CD4-positive, alpha-beta T cell treated with Interleukin-4 for 4 hours (primary cell): ENCODE measurements around the gene KLRG1.

Experiments used
- DNase-seq: peaks from one replicate; pipeline ENCODE4 v3.0.0-alpha.2; 2020

KLRG1 gene

DNA sequence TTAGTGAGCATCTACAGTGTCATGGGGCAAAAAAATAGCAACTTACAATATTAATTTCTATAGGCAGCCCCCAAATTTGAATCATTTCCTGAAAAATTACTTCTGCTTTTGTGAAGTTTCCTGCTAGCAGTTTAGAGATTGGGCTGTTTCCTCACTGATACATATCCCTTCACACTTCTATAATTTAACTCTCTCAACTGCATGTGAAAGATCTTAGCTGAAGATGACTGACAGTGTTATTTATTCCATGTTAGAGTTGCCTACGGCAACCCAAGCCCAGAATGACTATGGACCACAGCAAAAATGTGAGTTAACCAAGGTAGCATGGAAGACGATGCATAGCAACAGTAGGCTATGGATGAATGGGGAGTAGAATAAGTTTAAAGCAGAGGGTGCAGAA lies at the start of gene KLRG1:
Gene KLRG1 (plus strand): TSS at position 134 of the 400 bp plus-strand sequence. CDS start 90 bp downstream, at position 224.
- DNase-seq, result peak; percentile 73

DNA sequence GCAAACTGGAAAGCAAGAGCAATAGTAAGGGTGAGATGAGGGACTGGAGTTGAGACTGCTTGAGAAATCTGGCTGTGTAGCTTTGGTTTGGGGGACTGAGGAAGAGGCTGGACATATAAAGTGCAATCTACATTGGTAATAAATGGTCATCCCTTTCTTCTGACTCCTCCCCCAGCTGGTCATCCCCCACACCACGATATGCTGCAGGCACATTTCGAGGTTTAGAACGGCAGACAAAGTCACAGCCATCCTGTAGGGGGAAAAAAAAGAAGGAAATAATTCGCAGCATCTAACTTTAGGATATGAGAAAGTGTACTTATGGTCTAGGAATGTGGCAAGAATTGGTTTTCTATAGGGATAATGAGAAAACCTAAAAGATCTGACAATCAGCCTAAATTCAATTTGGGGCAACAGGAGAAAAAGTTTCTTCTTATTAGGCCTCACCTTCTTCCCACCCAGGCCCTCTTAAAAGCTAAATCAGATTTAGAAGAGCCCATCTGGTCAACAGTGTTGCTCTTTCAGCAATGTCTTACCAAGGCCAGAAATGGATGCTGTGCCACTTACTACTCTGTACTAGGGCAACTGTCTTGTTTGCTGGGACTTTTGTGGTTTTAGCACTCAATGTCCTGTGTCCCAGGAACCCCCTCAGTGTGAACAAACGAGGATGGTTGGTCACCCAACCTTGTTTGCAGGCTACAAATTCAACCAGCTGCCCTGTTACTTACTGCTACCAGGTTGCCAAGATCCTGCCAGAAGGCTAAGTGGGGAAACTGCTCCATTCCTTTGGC lies 47.5 kb upstream of the KLRG1 start:
- DNase-seq, result no peak

DNA sequence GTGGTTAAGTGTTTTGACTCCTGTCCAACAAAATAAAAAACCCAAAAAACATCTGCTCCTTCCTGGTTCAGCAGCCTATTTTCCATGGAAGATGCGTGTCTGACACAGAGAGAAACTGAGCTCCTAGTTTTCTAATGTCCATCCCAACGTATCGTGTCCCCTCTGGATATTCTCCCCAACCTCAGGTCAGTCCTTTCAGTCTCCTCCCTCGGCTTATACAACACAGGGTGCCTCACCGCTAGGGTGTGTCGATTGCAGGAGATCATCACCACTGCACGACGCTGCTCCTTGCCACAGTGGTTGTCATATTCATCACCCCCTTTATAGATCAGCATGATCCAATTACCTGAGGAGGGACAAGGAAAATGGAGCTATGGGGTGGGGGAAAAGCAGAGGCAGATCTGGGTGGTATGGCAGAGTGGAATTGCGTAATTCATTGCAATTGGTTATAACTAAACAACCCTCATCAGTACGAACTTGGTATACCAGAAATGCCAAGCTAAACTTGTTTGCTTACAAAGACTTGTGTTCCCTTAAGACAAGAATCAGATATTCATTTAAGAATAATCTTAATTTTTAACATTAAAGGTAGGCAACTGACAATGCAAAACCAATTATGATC lies 45.7 kb upstream of the KLRG1 start:
- no peak for DNase-seq

DNA sequence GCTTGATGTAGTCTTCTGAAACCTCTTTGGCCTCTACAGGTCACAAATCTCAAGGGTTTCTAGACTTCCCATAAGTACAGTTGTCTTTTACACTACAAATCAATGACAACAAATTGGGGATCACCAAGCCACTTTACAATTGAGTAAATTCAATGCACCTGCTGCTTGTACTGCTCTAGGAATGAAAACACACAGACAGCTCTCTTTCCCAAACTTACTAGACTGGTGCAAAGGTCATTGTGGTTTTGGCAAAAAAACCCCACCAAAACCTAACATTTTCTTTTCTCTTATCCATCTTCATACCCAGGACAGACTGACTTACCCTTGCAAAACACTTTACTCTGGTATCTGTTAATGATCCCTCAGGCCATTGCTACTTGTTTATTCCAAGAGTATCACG lies 42.6 kb upstream of the KLRG1 start:
- DNase-seq, result no peak

DNA sequence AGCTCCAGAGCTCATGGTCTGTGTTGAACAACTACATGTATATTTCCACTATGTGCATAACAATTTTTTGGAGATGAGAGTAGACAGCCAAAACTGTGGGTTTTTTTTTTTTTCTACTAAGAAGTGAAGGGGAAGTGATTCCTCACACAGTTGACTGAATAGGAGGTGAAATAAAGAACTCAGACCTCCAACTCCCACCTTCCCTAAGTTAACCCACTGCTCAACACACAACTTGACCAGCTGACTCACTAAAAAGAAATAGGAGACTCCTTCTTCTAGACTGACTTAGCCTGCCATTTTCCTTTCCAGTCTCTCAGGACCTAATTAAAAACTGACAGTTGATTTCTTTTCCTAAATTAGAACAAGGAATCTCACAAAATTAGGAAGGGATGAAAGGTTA lies 41.6 kb upstream of the KLRG1 start:
- no peak for DNase-seq

DNA sequence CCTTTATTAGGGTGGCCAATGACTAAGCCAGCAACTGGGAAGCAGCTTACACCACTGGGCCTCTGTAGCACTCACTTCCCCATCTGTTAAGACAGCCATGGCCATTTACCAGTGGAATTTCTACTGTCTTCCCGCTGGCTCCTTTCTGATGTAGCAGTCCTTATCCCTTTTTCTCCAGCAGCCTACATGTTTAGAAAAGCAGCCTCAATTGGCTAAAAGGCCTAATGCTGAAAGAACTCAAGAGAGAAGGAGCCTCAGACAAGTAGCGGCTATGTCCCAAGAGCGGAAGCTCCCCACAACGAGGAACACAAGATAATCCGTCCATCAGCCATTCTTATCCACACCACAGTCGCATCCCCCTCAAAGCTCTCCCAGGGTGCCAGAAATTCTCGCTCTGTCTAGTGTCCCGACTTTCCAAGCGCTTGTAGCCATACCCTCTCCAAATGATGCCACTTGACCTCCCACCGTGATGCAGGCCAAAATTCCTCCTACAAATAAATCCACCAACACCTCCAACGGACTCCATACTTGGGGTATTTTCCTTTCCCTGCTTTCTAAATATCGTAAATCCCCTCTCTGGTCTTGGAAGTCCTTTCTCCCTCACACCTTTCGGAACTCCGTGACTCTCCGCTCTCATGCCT lies 40.5 kb upstream of the KLRG1 start:
- no peak for DNase-seq

DNA sequence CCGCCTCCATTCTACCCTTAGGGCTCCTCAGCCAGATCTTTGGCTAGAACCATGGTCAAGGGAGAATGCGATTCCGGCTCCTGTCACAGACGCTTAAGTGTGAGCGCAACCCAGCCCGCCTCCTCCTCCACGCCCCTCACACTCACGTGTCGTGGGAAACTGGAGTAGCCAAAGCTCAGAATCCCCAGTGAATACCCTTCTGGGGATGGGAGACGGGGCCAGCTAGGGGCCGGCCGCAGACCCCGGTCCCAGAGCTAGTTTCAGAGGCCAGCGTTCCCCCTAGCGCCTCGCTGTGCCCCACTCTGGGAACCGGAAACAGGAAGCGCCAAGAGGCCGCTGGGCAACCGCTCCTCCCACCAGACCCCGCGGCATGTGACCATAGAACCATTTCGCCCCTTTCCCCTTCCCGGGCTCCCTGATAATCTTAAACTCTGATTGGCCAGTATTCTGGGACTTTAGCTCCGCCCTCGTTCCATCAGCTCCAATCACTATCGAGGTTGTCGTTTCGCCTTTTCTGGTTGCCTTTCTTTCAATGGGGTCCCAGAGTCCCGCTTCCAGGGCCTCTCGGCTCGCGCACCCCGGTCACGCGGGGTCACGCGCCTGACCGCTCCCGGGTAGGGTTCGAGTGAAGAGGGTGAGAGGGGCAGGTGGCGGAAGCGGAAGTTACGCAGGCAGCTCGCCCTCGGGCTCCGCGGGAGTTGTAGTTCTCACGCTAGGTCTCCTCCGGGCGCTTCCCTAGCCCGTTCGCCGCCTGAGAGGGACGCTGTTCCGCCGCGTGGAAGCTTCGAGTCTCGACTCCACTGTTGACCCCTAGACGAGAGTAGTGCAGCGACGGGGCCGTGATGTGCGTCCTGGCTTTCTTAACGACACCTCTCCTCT lies 39.8 kb upstream of the KLRG1 start, which contains the start of gene M6PR:
Gene M6PR (minus strand): TSS at position 304 of the 879 bp plus-strand sequence. CDS start 3,241 bp downstream, outside the sequence.
- peak; percentile 91 for DNase-seq

DNA sequence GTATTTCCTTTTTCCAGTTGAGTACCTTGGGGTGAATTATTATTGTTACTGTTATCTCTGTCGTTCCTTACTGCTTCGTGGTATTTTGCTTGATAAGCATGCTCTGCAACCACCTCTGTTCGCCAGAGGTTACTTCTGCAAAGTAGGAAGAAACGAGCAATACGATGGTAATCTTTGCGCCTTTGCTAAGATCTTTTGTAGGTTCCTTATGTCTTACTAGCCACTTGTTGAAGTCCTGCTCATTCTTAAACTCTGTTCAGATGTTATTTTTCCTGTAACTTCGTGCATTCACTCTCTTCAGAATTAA lies 39.2 kb upstream of the KLRG1 start:
- no peak for DNase-seq

DNA sequence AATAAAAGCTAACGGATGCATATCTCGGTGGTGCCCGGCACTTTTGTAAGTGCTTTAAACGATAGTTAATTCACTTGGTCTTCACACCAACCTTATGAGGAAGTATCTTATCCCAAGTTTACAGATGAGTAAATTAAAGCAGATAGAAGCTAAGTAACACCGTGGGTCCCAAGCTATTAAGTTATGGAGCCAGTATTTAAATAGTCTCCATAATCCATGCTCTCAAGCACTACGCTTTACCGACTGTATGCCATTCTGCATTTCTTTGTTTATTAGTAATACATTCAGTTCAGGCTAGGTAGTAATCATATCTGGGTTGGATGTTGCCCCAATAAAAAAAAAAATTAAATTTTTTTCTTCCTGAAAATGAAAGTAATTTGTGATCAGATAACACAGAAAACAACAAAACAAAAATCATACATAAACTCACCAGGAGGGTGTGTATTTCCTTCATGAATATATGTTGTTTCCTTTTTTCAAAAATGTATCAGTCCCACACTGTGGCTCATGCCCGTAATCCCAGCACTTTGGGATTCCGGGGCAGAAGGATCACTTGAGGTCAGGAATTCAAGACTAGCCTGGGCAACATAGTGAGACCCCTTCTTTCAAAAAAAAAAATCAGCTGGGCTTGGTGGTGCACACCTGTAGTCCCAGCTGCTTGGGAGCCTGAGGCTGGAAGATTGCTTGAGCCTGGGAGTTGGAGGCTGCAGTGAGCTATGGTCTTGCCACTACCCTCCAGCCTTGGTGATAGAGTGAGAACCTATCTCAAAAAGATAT lies 38.5 kb upstream of the KLRG1 start:
- DNase-seq, result peak; percentile 59

DNA sequence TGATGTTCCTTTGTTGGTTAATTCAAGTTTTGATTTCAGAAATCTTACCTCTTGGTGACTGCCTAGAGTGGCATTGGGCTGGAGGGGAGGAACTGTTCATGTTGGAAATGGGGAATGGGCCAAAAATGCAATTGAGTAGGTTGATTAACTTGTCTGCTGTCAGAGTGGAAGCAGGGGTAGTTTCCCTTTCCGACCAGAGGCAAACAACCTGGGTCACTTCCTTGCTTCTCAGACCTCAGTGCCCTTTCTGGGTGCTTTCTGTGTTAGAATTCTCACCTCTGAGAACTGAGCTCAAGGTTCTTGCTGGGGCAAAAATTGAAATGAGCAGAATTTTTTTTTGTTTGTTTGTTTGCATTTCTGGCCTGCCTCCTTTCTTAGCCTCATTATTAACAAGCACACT lies 37.6 kb upstream of the KLRG1 start:
- peak; percentile 62 for DNase-seq

DNA sequence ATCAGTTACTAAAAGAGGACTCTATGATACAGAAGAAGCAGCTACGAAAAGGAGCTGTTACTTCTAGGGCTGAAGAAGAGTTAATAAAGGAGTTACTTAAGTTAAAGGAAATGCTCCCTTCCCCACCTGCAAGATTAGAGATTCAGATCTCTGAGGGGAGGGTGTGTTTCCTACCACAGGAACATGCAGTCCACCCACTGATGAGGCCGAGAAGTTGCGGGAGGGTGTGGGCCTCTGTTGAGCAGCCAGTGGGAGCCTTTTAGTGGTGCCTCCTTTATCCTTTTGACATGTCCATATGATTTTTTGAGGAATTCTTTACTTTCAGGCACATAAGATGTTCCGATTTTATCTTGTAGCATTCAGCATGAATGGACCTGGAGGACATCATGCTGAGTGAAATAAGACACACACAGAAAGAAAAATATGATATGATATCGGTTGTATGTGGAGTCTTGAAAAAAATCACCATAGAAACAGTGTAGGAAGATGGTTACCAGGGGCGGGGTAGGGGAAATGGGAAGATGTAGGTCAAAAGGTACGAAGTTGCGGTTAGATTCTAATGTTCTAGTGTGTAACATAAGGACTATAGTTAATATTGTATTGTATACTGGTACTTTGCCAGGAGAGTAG lies 35.5 kb upstream of the KLRG1 start:
- DNase-seq, result peak; percentile 89

DNA sequence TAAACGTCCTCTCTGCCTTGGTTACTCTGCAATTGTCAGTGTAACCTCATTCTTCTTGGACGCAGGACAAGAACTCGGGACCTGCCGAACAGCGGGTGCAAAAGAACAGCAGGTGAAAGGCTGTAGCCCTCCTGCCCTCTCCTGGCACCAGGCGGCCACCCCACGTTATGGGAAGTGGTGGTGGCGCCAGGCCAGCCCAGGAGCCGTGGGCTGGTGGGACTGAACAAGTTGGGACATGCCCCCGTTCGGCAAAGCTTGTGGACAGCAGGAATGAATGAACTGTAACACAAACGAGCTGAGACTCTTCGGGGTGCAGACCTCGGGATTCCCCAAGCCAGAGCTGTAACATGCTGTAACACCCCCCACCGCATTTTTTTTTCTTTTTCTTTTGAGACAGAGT lies 33.3 kb upstream of the KLRG1 start:
- no peak for DNase-seq

DNA sequence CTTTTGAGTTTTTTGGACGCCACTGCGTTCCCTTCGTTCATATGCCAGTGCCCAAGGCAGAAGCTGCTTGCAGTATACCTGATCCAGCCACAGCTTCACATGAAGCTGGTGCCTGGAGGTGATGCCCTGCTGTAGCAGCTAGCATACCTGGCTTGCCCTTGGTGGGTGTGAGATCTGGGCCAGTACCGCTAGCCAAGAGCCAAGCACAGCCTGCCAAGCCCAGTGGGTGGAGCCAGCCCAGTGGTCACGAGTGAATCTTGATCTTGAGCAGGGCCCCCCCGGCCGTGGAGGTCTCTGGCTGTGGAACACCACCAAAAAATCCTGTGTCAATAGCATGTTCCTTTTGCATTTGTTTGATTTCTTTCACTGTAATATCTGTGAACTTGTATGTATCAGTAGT lies 32.6 kb upstream of the KLRG1 start:
- no peak for DNase-seq

DNA sequence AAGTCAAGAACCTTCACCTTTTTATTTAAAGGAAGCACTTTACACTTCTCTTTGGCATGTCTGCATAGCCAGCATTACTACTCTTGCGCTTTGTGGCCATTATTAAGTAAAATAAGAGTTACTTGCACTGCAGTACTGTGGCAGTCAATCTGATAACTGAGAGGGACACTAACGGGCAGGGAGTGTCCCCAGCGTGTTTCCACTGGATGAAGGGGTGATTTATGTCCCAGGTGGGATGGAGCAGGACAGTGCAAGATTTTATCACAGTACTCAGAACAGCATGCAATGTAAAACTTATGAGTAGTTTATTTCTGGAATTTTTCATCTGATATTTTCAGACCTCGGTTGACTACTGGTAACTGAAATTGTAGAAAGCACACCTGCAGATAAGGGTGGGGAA lies 31.8 kb upstream of the KLRG1 start:
- no peak for DNase-seq

DNA sequence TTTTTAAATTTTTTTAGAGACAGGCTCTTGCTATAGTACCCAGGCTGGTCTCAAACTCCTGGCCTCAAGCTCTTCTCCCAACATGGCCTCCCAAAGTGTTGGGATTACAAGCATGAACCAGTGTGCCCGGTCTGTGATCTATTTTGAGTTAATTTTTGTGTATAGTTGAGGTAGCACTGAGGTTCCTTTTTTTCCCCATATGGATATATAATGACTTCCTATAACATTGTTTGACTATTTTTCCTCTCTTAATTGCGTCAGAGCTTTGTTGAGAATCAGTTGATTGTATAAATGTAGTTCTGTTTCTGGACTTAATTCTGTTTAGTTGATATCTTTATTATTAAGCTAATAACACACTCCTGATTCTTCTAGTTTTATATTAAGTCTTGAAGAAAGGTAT lies 31.3 kb upstream of the KLRG1 start:
- no peak for DNase-seq

DNA sequence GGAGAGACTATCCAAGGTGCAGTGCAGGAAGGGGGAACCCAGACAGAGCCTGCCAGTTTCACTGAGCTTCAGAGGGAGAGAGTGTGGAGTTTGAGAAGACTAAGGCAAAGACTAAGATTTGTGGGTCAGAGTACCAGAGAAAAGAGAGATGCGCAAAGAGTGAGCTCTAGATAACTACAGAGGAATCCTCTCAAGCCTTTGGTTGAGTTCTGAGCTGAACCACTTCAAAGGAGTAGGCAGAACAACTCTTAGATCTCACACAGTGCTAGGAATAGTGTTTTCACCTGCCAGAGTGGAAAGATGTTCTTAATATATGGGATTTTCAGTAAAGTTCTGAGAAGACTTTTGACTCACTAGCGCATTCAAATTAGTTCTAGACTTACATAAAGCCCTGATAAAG lies 29.2 kb upstream of the KLRG1 start:
- DNase-seq, result peak; percentile 55

DNA sequence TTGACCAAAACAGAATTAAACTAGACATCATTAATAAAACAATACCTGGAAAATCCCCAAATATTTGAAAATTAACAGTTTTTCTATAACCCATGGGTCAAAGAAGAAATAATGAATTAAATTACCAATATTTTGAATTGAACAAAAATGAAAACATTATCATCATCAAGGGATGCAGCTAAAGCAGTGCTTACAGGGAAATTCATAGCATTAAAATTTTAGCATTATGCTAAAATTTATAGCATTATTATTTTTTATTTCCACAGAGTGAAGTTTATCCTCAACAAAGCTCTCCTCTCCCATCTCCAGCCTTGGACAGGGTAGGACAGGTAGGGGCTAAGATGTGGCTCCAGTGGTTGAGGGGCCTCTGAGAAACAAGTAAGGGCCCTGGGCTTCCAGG lies 20.6 kb upstream of the KLRG1 start:
- no peak for DNase-seq

DNA sequence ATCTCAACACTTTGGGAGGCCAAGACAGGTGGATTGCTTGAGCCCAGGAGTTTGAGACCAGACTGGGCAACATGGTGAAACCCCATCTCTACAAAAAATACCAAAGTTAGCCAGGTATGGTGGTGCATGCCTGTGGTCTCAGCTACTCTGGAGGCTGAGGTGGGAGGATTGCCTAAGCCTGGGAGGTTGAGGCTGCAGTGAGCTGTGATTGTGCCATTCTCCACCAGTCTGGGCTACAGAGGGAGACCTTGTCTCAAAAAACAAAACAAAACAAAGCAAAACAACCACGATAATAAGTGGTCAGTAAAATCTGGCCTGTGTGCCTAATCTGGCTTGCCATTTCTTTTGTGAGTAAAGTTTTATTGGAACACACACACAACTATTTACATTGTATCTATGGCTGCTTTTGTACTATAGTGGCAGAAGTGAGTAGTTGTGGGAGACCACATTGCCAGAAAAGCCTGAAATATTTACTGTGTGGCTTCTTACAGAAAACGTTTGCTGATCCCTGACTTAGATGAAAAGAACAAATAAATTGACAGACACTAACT lies 19.4 kb upstream of the KLRG1 start:
- DNase-seq, result no peak

DNA sequence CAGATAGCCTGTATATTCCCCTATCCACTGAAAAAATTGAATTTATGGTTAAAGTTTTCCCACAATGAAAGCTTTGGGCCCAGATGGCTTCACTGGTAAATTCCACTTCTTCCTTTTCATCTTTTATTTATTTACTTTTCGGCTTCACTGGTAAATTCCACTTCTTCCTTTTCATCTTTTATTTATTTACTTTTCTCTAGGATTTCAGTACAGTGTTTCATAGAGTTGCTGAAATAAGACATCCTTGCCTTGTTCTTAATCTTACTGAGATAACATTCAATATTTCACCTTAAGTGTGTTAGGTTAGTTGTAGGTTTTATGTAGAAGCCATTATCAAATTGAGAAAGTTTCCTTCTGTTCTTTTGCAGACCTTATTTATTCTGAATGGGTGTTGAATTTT lies 18.9 kb upstream of the KLRG1 start:
- no peak for DNase-seq

DNA sequence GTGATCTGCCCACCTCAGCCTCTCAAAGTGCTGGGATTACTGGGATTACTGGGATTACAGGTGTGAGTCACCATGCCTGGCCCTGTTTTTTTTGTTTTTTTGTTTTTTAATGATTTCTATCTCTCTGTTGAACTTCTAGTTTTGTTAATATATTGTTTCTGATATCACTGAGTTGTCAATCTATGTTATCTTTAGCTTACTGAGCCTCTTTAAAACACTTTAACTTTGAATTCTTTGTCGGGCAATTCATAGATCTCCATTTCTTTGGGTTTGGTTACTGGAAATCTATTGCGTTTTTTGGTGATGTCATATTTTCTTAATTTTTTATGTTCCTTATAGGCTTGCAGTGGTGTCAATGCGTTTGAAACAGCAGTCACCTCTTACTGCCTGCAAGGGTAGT lies 9.2 kb upstream of the KLRG1 start:
- DNase-seq, result no peak

DNA sequence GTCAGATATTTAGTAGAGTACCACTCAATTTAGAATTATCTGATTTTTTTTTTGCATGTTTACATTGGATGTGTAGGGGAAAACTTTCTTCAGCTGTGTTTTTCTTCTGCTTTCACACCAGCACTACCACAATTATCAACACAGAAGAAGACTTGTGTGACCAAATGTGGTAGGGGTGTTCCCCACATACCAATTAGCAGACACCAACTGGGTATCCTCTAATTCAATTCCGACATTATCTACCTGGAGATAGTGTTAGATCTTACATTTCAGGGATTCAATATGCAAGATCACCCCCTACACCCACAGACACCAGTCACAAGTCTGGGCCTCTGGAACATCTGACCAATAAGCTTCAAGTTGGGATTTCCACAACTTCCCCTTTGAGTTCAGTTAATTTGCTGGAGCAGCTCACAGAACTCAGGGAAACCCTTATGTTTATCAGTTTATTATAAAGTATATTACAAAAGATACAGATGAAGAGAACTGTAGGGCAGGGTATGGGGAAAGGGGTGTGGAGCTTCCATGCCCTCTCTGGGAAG lies 4.1 kb upstream of the KLRG1 start:
- no peak for DNase-seq
